K562 (cell line): ENCODE data around the gene SET. TPM values are rescaled to one million over a fixed set of nuclear protein-coding genes. Genes with fewer than 3 reads are reported as not detected.
A peak's percentile ranks its signal among the peaks of the same experiment; 100 is the strongest.

ENCODE experiments used
- ESRRB ChIP-seq: fragments of 250-450 bp; sonication (Bioruptor Pico); IDR thresholded peaks from 2 replicates; pipeline ENCODE4 v1.5.0; 2020; ENCODE audit warnings: mild to moderate bottlenecking, moderate library complexity, borderline replicate concordance
- MCM3 ChIP-seq: fragments of 450-650 bp; IDR thresholded peaks from 2 replicates; pipeline ENCODE4 v1.6.1; 2016
- PHB ChIP-seq: fragments of 250-450 bp; sonication (Bioruptor Pico); IDR thresholded peaks from 2 replicates; pipeline ENCODE4 v1.5.0; 2021
- ZNF41 ChIP-seq: fragments of 250-450 bp; sonication (Bioruptor Pico); conservative IDR thresholded peaks from 2 replicates; pipeline ENCODE4 v1.4.0; 2020; ENCODE audit warnings: mild to moderate bottlenecking
- polyA plus RNA-seq, 8 experiments: library from polyadenylated mRNA; depleted of rRNA in 4 of 8; stranded (reverse) in 5 of 8; unstranded in 3 of 8; fragments of >200 nt; fragmentation: Nextera tagmentation in 2 of 8; fragmentation: Illumina TruSeq in 1 of 8; extraction: Ambion mirVana in 2 of 8; extraction: Trizol in 1 of 8; gene quantifications; 2 replicates each; pipeline versions ENCODE4 v1.2.1 to v1.2.3, GENCODE V29; 2011 to 2014; ENCODE audit warnings: inconsistent platforms in 1 of 8, missing spikeins in 1 of 8
- total RNA-seq, 7 experiments: library from RNA; depleted of rRNA in 6 of 7; stranded (reverse); fragments of >200 nt in 6 of 7; fragmentation: Illumina TruSeq in 2 of 7; extraction: Trizol in 2 of 7; gene quantifications; 2 replicates each; pipeline versions ENCODE4 v1.2.1 to v1.2.3, GENCODE V29; 2011 to 2021; ENCODE audit warnings: low replicate concordance in 1 of 7
- TF ChIP-seq, protein P1 (sequence below), 2 experiments: fragments of 150-350 bp in 1 of 2; IDR thresholded peaks; 2 replicates each; pipeline ENCODE4 v1.6.1; 2012 to 2016; ENCODE audit warnings: low read depth in 2 of 2, low read length in 2 of 2, mild to moderate bottlenecking in 1 of 2, moderate library complexity in 1 of 2
- TF ChIP-seq, protein P2 (sequence below), 2 experiments: fragments of 450-650 bp in 1 of 2; sonication (generic) in 1 of 2; formaldehyde crosslinking in 1 of 2; IDR thresholded peaks; 2 replicates each; pipeline versions ENCODE4 v1.7.1 to v1.9.0; 2016 to 2022; ENCODE audit warnings: inconsistent platforms in 1 of 2, mild to moderate bottlenecking in 1 of 2, missing genetic modification reagents in 1 of 2

The SET gene
- total and polyA plus RNA-seq, 9 of the 15 experiments (the other 6 are each of a cell fraction or from before 2014, with no cell fraction given): 404 to 1,447 (median 907) TPM

DNA sequence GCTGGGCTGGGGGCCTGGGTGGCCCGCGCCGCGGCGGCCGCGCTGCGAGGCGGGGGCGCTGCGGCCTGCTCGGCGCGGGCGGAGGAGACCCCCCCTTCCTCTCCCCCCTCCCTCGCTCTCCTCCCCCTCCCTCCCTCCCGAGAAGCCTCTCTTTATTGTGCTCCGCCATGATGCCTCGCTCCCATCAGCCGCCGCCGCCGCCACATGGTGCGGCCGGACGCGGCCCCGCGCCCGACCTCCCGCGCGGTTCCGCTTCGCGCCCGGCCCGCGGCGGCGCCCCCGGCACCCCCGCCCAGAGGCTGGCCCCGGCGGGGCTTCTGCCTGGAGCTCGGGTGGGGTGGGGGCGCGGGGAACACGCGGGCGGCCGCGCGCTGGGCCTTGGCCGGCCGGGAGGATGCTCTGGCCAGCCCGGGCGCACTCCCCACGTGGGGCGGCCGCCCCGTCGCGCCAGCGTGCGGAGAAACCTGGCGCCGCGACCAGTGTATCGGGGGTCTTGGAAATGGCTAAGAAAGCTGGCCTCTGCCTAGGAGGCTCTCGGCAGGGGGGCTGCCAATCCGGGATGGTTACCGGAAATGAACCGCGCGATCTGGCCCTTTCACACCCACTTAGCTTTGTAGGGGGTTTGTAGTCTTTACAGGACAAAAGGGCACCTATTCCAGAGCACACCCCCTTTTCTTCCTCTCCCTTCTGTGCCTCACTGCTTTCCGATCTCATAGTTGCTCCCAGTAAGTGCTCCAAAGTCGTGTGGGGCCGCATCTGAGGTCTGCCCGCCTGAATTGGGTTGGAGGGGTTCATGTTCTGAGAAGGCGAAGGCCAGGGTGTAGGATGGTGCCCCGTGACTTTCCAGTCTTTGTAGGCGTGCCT lies 1.0 kb downstream of the SET start (continued):
- TF ChIP-seq, protein P1, sequence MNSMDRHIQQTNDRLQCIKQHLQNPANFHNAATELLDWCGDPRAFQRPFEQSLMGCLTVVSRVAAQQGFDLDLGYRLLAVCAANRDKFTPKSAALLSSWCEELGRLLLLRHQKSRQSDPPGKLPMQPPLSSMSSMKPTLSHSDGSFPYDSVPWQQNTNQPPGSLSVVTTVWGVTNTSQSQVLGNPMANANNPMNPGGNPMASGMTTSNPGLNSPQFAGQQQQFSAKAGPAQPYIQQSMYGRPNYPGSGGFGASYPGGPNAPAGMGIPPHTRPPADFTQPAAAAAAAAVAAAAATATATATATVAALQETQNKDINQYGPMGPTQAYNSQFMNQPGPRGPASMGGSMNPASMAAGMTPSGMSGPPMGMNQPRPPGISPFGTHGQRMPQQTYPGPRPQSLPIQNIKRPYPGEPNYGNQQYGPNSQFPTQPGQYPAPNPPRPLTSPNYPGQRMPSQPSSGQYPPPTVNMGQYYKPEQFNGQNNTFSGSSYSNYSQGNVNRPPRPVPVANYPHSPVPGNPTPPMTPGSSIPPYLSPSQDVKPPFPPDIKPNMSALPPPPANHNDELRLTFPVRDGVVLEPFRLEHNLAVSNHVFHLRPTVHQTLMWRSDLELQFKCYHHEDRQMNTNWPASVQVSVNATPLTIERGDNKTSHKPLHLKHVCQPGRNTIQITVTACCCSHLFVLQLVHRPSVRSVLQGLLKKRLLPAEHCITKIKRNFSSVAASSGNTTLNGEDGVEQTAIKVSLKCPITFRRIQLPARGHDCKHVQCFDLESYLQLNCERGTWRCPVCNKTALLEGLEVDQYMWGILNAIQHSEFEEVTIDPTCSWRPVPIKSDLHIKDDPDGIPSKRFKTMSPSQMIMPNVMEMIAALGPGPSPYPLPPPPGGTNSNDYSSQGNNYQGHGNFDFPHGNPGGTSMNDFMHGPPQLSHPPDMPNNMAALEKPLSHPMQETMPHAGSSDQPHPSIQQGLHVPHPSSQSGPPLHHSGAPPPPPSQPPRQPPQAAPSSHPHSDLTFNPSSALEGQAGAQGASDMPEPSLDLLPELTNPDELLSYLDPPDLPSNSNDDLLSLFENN (IDR thresholded peaks at IDR 0.05; ENCODE audit: low read depth in 2 of 2, low read length in 2 of 2): no peak
- no peak for TF ChIP-seq ESRRB
- TF ChIP-seq, protein P2, sequence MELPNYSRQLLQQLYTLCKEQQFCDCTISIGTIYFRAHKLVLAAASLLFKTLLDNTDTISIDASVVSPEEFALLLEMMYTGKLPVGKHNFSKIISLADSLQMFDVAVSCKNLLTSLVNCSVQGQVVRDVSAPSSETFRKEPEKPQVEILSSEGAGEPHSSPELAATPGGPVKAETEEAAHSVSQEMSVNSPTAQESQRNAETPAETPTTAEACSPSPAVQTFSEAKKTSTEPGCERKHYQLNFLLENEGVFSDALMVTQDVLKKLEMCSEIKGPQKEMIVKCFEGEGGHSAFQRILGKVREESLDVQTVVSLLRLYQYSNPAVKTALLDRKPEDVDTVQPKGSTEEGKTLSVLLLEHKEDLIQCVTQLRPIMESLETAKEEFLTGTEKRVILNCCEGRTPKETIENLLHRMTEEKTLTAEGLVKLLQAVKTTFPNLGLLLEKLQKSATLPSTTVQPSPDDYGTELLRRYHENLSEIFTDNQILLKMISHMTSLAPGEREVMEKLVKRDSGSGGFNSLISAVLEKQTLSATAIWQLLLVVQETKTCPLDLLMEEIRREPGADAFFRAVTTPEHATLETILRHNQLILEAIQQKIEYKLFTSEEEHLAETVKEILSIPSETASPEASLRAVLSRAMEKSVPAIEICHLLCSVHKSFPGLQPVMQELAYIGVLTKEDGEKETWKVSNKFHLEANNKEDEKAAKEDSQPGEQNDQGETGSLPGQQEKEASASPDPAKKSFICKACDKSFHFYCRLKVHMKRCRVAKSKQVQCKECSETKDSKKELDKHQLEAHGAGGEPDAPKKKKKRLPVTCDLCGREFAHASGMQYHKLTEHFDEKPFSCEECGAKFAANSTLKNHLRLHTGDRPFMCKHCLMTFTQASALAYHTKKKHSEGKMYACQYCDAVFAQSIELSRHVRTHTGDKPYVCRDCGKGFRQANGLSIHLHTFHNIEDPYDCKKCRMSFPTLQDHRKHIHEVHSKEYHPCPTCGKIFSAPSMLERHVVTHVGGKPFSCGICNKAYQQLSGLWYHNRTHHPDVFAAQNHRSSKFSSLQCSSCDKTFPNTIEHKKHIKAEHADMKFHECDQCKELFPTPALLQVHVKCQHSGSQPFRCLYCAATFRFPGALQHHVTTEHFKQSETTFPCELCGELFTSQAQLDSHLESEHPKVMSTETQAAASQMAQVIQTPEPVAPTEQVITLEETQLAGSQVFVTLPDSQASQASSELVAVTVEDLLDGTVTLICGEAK (IDR thresholded peaks at IDR 0.05): peak; percentile 65; the same call in 1 of the 2 replicates
- TF ChIP-seq, protein P2 (CRISPR knock-in tag; IDR thresholded peaks at IDR 0.05): no peak
- TF ChIP-seq ZNF41: no peak
- TF ChIP-seq MCM3: no peak
- TF ChIP-seq PHB: no peak
